ENCODE data around the gene ANTKMT.

Gene ANTKMT

DNA sequence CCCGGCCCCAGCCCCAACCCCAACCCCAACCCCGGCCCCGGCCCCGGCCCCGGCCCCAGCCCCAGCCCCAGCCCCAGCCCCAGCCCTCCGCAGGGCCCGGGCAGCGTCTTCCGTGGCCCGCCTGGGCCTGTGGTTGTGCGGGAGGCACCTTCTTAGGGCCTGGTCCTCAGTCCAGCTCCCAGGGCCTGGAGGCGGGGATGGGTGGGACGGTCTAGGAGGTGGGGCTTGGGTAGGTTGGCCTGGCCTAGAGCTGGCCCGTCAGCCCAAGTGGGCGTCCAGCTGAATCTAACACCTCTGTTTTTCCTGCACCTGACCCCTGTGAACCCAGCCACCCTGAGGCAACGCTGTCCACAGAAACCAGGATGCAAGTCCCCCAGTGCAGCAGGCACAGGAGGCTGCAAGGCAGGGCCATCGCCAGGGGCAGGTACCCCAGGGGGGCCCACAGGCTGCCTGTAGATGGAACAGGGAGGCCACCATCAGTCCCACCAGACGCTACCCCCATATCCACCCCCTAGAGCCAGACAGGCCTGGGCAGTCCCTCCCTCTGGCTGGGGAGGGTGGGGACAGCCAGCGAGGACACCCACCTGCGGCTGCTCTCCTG, 48.3 kb downstream of the ANTKMT start:
- no peak overlapping the region for H3K4me3 ChIP-seq (ENCODE audit: low read depth, low read length)
- H3K27me3 ChIP-seq (ENCODE audit: control insufficient read depth, insufficient read depth, low read length), result no peaks in the 10 kb centered on the region
- H3K9me3 ChIP-seq (ENCODE audit: control insufficient read depth, insufficient read depth, low read length), result no peaks in the 10 kb centered on the region
- H3K36me3 ChIP-seq (ENCODE audit: control insufficient read depth, insufficient read depth, low read length), result no peaks in the 10 kb centered on the region
- H3K9ac ChIP-seq (ENCODE audit: low read depth, low read length), result no peak overlapping the region
- H3K27ac ChIP-seq (ENCODE audit: low read depth, low read length), result peak overlapping the region; percentile 28
- no peaks in the 10 kb centered on the region for H3K4me1 ChIP-seq (ENCODE audit: control insufficient read depth, insufficient read depth, low read length)

DNA sequence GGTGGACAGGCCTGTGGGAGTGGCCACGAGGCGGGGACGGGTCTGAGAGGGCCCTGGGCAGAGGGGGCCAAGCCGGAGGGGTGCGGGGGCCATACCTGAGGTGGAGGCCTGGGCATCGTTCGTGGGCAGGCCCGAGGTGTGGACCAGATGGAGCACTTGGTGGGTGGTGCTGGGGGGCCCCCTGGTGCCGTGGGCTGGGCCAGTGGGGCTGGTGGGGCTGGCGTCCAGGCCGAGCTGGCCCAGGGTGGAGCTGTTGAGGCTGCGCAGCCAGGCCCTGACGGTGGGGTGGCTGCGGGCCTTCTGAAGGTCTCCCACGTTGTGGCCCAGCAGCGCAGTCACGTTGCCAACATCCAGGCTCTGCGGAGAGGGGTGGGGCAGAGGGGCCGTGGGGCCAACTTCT, 49.0 kb downstream of the ANTKMT start:
- no peaks in the 10 kb centered on the region for H3K27me3 ChIP-seq (ENCODE audit: control insufficient read depth, insufficient read depth, low read length)
- no peaks in the 10 kb centered on the region for H3K9me3 ChIP-seq (ENCODE audit: control insufficient read depth, insufficient read depth, low read length)
- peak overlapping the region; percentile 28 for H3K27ac ChIP-seq (ENCODE audit: low read depth, low read length)
- H3K36me3 ChIP-seq (ENCODE audit: control insufficient read depth, insufficient read depth, low read length), result no peaks in the 10 kb centered on the region
- no peak overlapping the region for H3K9ac ChIP-seq (ENCODE audit: low read depth, low read length)
- H3K4me3 ChIP-seq (ENCODE audit: low read depth, low read length), result no peak overlapping the region
- H3K4me1 ChIP-seq (ENCODE audit: control insufficient read depth, insufficient read depth, low read length), result no peaks in the 10 kb centered on the region

DNA sequence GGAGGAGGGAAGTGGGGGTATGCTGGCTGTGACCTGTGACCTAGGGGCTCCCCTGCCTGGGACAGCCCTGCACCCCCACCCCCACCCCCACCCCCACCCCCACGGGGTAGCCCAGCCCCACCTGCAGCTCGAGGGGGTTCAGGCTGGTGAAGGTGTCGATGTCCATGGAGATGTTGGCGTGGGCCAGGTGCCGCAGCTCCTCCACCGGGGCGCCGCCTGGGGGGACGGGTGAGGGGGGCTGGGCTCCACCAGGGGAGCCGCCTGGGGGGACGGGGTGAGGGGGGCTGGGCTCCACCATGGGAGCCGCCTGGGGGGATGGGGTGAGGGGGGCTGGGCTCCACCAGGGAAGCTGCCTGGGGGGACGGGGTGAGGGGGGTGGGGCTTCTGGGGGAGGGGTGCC, 49.5 kb downstream of the ANTKMT start:
- Histone ChIP-seq H3K9ac (ENCODE audit: low read depth, low read length) (no peak overlapping the region), H3K4me1 (ENCODE audit: control insufficient read depth, insufficient read depth, low read length) (no peaks in the 10 kb centered on the region), H3K9me3 (ENCODE audit: control insufficient read depth, insufficient read depth, low read length) (no peaks in the 10 kb centered on the region), H3K27ac (ENCODE audit: low read depth, low read length) (no peak overlapping the region), H3K36me3 (ENCODE audit: control insufficient read depth, insufficient read depth, low read length) (no peaks in the 10 kb centered on the region), H3K27me3 (ENCODE audit: control insufficient read depth, insufficient read depth, low read length) (no peaks in the 10 kb centered on the region), H3K4me3 (ENCODE audit: low read depth, low read length) (no peak overlapping the region)
